ENCODE results near the gene AFDN.

- TF ChIP-seq CTCF (IDR thresholded peaks at IDR 0.05), result no peak
- no peak for TF ChIP-seq EP300 (IDR thresholded peaks at IDR 0.05)
These were observed 188.9 kb downstream of the AFDN start for GRCh38 chr6:168015482-168016175.
